Erythroblast (primary cell): ENCODE data around the gene CRYBA1.
"Not testable (repeated sequence)": the region's sequence is repeated elsewhere in the genome, so short reads cannot be mapped to it uniquely, and the experiment has no call there.

Source experiments
- DNase-seq, 2 experiments: peaks; one replicate each; lab custom pipeline; 2025; lab: John Stamatoyannopoulos, UW
- GATA1 ChIP-seq: IDR thresholded peaks from 2 replicates; pipeline ENCODE4 v1.6.1; 2011; ENCODE audit warnings: low read depth, mild to moderate bottlenecking, control low read depth, low read length, moderate library complexity
- POLR2A ChIP-seq: IDR thresholded peaks from 2 replicates; pipeline ENCODE4 v1.6.1; 2011; ENCODE audit warnings: mild to moderate bottlenecking, low read length

CRYBA1 gene

DNA sequence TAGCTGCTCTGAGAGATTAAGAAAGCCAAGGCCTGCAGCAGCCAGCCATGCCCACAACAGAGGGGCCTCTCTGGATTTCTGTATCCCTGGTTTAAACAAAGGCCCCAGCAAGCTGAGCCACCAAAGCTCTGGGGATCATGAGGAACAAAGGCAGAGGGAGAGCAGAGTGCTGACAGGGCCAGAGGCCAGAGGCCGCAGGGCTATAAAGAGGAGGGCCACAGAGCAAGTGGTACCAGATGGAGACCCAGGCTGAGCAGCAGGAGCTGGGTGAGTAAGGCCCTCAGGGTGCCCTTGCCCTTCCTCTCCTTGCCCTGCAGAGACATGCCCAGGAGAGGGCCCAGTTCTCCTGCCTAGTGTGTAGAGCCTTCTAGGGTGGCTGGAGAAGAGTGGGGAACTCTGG, at the start of gene CRYBA1:
CRYBA1 (plus strand) TSS at position 232 of the 400 bp plus-strand sequence; CDS start at position 237, 5 bp downstream.
- DNase-seq: no peak
- TF ChIP-seq POLR2A (no peak), GATA1 (no peak)

- no peak for TF ChIP-seq POLR2A
- TF ChIP-seq GATA1: no peak
Observed at GRCh38 chr17:29197516-29198272, 49.0 kb upstream of the CRYBA1 start.

DNA sequence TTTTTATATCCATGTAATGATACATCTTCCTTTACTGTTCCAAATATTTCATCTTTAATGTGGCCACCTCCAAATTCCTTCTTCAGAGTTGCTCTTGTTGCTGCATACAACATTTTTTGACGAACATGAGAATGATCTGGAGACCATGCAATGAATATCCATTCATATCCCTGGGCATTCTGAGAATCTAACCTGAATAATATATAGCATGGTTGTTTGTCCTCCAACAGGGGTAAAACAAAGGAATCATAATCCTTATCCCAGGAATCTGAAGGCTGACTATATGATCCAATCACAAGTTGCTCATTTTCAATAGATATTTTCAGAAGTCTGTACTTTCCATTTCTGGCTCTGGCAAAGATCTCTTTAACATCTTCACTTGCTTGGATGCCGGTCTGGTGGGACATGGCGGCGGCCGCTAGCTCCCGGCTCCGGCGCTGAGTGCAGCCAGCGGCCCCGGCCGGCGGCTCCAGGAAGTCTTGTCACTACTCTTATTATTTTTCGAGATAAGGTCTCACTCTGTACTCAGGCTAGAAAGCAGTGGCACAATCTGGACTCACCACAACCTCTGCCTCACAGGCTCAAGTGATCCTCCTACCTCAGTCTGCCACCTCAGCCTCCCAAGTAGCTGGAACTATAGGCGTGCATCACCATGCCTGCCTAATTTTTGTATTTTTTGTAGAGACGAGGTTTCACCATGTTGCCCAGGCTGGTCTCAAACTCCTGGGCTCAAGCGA, 42.4 kb upstream of the CRYBA1 start:
- DNase-seq: not testable (repeated sequence)

More at GRCh38 chr17:29197516-29198272, 49.0 kb upstream of the CRYBA1 start:
- DNase-seq: no peak

- no peak for TF ChIP-seq GATA1
- TF ChIP-seq POLR2A: no peak
- DNase-seq: no peak
Observed at GRCh38 chr17:29205047-29205446, 41.6 kb upstream of the CRYBA1 start.

DNA sequence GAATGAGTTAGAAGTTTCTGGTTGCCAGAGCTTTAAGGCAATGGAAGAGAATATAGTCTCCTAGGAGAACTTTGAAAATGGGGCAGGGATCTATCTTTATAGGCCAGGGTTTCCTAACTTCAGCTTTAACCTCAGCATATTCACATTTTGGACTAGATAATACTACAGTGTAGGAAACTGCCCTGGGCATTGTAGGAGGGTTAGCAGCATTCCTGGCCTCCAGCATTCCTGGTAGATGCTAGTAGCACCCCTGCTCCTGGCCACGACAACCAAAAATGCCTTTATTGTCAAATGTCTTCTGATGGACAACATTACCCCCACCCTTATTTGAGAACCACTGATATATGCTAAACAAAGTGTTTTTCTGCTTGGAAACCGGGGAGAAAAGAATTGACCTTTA, 38.7 kb upstream of the CRYBA1 start:
- TF ChIP-seq POLR2A: no peak
- no peak for DNase-seq

GRCh38 chr17:29209073-29209472, 37.6 kb upstream of the CRYBA1 start:
- no peak for TF ChIP-seq GATA1
- no peak for TF ChIP-seq POLR2A
- DNase-seq: no peak

- no peak for DNase-seq
- TF ChIP-seq GATA1 (no peak), POLR2A (no peak)
Observed at GRCh38 chr17:29210879-29211278, 35.8 kb upstream of the CRYBA1 start.

- no peak for TF ChIP-seq GATA1
- TF ChIP-seq POLR2A: no peak
- DNase-seq: no peak
Observed at GRCh38 chr17:29212094-29212631, 34.5 kb upstream of the CRYBA1 start.

DNA sequence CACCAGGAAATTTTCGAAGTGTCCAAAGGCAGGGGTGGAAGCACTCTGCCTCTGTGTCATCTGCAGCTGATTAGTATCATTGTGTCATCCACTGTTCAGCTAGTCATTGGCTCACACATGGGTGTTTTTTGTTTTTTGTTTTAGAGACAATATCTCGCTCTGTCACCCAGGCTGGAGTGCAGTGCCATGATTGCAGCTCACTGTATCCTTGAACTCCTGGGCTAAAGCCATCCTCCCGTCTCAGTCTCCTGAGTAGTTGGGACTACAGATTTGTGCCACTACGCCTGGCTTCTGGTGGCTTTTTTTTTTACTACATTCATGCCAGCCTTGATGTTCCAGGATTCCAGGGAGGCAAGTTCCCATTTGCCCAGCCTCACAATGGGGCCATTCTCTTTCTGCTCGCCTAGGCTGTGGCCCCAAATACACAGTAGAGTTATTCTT, 34.0 kb upstream of the CRYBA1 start:
- no peak for TF ChIP-seq GATA1
- TF ChIP-seq POLR2A: no peak
- no peak for DNase-seq

DNA sequence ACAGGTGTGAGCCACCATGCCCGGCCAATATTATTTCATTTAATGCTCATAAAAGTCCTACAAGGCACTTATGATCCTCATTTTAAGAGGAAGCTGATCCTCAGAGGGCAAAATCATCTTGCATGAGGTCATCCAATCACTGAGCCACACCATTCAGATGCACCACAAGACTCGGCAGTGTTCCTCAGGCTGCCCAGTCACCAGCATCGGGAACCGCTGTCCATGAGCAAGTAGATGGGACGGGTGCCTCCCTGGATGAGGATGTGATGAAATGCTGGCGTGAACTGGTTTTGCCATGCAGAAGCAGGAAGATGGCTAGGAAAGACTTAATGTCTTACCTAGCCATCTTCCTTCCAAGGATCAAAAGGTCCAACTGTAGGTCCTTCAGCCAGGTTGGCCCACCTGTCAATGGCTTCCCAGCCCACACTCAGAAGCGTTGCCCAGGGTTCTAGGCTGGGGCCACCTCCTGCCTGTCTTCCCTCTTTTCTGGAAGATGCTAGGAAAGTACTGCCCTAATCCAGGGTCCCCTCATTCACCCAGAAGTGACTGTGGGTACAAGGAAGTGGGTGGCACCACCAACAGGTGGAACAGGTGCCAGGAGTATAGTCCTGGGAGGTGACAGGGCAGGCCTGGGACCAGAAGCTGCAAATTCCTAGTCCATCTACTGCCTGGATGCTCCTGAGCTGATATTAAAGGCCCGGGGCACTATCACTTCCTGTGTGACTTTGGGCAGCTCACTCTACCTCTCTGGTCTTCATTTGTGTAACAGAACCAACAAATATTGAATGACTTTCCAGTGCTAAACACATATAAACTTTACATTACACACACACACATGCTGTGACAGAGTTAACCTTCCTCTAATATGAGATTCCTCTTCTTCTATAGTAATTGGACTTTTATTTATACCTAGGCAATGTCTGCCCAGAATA, 32.2 kb upstream of the CRYBA1 start:
- TF ChIP-seq POLR2A: no peak
- TF ChIP-seq GATA1: no peak
- no peak for DNase-seq

- no peak for TF ChIP-seq POLR2A
- no peak for TF ChIP-seq GATA1
- no peak for DNase-seq
Observed at GRCh38 chr17:29215174-29215573, 31.5 kb upstream of the CRYBA1 start.

DNA sequence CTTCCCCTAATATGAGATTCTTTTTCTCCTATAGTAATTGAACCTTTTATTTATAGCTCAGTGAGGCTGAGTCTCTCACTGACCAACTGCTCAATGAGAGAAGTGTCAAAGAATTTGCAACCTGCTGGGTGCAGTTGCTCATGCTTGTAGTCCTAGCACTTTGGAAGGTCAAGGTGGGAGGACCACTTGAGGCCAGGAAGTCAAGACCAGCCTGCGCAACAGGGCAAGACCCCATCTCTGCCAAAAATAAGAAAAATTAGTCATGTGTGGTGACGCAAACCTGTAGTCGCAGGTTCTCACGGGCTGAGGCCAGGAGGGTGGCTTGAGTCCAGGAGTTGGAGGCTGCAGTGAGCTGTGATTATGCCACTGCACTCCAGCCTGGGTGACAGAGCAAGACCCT, 30.9 kb upstream of the CRYBA1 start:
- TF ChIP-seq POLR2A: no peak
- DNase-seq: no peak

GRCh38 chr17:29216181-29216580, 30.5 kb upstream of the CRYBA1 start:
- DNase-seq: no peak
- TF ChIP-seq GATA1: no peak
- no peak for TF ChIP-seq POLR2A

- DNase-seq: no peak
- TF ChIP-seq POLR2A (no peak), GATA1 (no peak)
Observed at GRCh38 chr17:29216856-29217255, 29.8 kb upstream of the CRYBA1 start.
